ENCODE measurements around the gene GGN. TPM values are rescaled to one million over a fixed set of nuclear protein-coding genes. Genes with fewer than 3 reads are reported as not detected.
"Not testable (repeated sequence)": the region's sequence is repeated elsewhere in the genome, so short reads cannot be mapped to it uniquely, and the experiment has no call there.

Gene GGN
- total RNA-seq, 1 donor from 2014 or later = 0.86 TPM

DNA sequence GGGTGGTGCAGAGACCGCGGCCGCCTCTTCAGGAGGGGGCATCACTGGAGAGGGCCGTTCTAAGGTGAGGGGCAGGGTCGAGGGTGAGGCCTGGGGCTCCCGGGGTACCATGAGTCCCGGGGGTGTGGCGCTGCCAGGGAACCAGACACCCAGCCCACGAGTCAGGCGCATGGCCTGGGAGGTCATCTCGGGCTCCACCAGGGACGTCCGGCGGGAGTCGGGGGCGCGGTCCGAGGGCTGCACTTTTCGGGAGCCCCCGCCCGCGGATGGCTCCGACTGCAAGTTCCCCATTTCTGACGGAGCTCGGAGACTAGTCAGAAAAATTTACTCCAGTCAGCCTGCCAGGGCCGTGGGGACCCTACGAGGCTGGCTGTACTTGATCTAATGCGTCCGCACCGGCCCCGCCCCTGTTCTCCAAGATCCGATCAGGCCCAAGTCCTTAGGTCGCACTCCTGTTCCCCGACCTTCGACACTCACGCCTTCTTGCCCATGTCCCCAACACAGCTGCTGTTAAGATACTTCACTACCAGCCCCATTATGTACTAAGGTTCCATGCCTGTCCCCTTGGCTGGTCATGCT is 774 bp downstream of the GGN start:
- DNase-seq (ENCODE audit: low spot score) = no peak

DNA sequence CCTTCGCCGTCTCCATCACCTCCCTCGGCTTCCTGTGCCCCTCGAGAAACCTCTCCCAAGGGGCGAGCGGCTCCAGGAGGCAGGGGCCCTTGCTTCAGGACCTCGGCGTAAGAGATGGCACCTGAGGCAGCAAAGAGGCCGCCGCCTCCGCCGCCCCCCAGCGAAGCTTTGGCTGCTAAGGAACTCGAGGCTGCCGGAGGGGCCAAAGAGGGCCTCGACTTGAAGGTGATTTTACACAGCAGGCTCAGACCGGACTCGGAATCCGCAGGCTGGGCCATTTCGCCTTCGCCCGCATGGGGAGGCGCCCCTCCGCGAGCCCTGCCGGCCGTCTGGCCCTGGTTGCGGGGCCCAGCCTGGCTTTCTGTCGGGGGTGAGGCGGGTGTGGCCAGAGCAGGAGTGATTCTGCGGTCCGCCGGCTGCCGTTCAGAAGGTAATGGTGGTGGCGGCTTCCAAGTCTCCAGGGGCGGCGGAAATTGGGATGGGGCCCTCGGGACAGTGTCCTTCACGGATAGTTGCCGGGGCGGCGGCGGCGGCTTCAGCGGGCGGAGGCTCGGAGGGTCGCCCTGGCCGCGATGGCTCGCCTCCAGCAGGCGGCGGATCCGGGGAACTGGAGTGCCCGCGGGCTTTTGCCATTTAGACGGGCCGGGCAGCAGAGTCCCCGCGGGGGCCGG is 1.4 kb downstream of the GGN start:
- DNase-seq (ENCODE audit: low spot score) = no peak

DNA sequence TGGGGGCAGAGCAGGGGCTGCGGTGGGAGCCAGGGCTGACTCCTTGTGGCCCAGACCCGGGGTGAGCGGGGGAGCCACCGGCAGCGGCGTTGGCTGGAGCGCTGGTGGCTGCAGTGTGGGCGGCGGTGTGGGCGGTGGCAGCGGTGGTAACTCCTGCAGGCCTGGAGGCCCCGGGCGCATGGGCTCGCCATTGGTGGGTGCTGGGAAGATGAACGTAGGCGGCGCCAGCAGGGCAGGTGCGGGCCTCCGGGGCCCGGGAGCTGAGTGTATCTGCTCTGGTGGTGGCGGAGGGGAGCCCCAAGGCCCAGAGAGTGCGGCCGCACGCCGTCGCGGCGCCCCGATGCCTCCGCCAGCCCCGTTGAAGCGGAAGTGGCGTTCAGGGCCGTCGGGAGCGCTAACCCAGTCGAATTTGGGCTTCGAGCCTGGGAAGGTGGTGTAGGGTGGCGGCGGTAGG is 2.0 kb downstream of the GGN start:
- DNase-seq (ENCODE audit: low spot score) = no peak

DNA sequence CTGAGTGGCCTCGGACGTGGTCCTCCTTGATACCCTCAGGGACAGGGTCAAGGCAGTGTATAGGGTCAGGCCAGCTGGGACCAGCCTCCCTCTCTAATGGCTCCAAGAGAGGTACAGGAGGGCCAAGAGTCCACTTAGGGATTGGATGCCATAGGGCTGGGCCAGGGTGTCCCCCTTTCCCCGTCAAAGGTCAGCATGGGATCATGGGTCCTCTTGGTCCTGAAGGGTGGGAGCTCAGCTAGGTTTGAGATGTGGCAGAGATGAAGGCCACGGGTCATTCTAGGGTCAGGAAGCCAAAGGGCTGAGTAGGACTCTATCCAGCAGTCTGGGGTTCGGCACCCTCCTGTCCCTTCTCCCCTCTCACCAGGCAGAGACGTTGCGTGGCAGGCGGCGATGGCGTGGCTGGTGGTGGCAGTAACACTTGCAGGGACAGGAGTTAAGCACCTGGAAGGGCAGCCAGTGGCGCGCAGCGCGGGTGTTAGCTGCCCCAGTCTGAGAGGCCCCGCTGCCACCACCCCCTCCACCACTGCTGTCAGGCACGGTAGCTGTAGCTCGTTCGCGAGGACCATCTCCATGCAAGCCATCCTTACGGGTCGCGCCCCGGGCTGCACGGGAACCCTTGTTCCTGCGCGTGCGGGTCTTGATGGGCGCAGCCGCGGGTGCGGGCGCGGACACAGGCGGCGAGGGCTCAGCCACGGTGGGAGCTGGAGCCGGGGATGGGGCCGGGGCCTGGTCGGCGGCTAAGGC is 2.6 kb downstream of the GGN start:
- no peak for DNase-seq (ENCODE audit: low spot score)

DNA sequence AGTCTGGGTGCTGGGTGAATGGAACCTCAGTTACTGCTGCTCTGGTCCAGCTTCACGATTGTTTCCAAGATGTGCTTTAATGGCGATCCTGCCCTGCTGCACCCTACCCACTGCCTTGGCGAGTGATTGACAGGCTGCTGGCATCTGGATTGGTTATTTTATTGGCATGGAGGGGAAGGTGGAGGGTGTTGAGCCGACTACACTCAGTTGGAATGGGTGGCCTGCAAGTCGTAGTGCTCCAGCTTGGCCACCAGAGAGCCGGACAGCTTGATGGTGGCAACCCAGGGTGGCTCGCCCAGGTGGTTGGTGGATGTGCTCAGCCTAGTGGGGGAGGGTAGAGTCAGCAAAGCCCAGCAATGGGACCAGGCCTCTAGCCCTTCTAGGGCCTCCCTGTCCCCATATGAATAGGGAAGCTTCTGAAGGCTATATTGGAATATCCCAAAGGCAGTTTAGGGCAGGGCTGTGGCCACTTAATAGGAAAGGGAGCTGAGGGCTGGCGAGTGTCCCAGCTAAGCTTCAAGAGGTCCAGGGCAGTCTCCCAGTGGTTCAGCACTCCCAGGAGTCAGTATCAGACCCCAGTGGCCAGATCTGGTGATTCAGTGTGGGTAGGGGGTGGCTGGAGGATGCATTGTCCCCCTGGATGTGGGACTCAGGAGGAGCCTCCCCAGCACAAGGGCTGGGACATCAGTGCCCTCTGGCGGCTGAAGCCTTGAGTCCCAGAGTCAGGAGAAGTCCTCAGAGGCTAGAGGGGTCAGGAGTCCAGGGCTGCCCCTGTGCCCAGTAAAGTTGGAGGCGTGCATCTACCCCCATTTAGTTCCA is 3.4 kb downstream of the GGN start:
- no peak for DNase-seq (ENCODE audit: low spot score)

DNA sequence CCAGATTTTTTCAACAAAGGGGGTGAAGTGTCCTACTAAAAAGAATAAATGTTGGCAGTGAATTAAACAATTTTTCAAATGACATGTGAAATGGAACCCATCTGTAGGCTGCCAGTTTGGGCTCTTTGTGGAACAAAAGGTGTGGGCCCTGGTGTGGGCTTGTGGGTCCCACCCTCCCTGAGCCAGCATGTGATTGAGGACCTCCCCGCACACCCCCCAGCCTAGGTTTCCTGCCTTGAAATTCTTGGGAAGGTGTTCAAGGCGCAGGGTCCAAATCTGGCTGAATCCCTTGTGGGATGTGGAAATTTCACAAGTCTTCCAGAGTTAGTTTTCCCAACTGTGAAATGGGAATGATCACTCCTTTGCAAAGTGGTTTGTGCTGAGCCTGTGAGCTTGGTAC is 4.1 kb downstream of the GGN start:
- no peak for DNase-seq (ENCODE audit: low spot score)

DNA sequence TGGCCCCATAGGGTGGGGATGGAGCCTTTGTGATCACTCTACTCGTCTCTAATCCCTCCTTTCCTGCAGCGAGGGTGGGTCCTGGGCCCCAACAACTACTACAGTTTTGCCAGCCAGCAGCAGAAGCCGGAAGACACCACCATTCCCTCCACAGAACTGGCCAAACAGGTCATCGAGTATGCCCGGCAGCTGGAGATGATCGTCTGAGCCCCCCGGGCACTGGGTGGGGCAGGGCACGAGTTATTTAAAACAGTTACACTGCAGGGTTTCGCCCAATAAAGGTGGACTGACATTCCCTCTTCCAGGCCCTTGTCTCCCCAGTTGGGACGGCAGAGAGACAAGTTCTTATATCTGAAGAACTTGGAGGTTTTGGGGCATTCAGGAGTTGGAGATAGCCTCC is 4.7 kb downstream of the GGN start:
- no peak for DNase-seq (ENCODE audit: low spot score)

DNA sequence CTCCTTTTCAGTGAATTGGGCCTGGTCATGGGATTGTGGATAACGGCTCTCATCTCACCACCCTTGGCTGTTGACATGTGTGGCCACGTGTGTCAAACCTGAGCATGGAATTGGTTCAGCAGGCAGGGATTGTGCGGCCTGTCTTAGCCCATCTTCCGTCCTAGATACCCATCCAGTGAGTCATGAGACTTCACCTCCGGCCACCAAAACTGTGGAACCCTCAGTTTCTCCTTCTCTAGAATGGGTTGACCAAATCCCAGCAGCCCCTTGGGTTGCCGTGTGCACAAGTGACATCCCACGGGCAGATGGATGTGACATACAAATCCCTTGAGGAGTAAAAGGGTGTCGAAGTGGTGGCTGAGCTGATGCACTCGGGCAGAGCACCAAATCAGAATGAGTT is 6.7 kb downstream of the GGN start:
- no peak for DNase-seq (ENCODE audit: low spot score)

DNA sequence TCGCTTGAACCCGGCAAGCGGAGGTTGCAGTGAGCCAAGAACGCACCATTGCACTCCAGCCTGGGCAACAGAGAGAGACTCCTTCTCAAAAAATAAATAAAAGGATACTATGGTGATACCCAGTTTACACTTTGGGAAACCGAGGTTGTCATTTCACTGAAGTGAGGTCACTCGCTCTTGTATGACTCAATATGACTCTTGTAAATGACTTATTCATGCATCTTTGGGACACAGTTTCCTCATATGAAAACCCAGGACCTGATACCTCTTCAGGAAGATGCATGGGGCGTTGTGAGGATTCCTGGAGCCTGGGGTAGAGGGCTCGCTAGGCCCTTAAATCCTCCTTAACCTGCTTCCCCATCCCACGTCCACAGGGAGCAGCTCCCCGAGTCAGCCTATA is 9.0 kb downstream of the GGN start:
- no peak for DNase-seq (ENCODE audit: low spot score)

DNA sequence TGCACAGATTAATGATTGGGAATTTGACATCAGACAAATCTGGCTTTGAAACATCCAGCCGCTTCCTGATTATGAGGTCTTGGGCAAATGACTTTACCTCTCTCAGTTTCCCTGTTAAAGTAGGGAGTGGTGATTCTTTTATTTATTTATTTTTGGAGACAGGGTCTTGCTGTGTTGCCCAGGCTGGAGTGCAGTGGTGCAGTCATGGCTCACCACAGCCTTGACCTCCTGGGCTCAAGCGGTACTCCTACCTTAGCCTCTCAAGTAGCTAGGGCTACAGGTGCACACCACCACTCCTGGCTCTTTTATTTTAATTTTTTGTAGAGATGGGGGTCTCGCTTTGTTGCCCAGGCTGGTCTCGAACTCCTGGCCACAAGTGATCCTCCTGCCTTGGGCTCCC is 10.8 kb downstream of the GGN start:
- DNase-seq (ENCODE audit: low spot score) = no peak

DNA sequence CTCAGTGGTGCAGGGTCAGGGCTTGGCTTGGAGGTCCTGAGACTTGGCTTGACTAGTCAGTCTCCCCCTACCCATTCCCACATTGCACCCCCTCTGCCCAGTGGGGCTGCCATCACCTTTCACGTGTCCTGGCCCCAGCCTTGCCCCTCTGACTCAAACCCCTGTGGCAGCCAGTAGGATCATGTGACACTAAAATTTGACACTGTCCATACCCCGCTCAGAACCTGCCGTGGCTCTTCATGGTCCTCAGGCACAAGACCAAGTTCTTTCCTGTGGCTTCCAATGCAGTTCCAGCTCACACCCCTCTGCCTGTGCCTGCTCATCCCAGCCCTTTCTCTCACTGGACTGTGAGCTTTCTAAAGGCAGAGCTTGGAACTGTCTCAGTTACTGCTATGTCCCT is 11.3 kb downstream of the GGN start:
- no peak for DNase-seq (ENCODE audit: low spot score)

DNA sequence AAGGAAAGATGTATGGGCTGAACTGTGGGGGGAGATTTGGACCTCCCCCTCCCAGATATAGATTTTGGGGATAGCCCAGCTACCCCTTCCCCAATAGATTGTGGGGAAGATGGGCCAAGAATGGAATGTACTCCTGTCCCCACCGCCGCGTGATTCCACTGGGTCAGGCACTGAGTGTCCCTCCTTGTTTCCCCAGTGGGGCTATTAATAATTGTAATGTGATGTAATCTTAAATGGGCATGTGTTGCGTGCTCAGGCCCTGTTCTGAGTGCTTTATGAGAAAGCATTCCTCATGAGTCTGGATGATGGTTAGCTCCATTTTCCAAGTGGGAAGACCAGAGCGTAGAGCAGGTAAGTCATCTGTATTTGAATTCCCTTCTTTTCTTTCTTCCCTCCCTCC is 12.1 kb downstream of the GGN start:
- DNase-seq (ENCODE audit: low spot score) = no peak

DNA sequence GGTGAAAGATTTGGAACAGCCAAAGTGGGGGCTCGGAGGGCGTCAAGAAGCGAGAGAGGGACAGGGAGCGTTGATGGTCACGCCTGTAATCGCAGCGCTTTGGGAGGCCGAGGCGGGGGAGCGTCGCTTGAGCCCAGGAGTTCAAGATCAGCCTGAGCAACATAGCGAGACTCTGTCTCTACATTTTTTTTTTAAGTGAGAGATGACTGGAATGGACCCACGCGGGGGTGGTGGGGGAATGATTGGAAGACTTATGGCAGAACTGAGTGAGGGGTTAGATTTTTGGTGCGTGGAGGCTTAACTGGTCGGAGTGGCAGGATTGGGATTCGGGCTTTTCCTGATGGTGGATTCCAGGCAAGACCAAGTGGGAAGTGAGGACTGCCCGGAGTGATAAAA is 12.7 kb downstream of the GGN start:
- DNase-seq (ENCODE audit: low spot score) = no peak

DNA sequence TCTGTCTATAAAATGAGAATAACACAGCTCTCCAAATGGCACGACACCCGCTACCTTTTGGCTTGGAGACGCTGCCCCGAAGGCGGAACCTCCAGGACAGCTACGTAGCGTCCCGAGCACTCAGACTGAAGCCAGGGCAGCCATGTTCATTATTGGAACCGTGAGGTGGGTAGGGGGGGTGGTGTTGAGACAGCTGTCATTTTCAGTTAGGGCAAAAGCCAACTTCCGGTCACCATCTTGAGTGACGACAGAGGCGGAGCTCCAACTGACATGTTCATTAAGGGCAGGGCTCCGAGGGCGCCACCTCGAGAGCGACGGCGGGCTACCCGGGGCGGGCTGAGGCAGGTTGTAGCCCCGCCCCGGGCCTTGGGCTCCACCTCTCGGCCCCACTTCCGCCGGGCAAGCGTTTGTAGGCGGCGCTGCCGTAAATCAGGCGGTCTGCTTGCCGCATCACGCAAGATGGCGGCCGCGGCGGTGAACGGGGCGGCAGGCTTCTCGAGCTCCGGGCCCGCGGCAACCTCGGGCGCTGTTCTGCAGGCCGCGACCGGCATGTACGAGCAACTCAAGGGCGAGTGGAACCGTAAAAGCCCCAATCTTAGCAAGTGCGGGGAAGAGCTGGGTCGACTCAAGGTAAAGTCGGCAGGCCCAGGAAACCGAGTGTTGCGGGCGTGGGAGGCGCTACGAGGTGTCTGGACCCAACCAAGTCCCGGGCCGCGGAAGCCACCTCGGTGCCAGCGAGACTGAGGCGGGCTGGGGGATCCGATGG is 13.3 kb downstream of the GGN start, which contains the start of gene PSMD8:
TSS of gene PSMD8 (plus strand) at position 240 of the 766 bp plus-strand sequence. CDS start at position 271, 31 bp downstream.
- peak; percentile 99 for DNase-seq (ENCODE audit: low spot score)

DNA sequence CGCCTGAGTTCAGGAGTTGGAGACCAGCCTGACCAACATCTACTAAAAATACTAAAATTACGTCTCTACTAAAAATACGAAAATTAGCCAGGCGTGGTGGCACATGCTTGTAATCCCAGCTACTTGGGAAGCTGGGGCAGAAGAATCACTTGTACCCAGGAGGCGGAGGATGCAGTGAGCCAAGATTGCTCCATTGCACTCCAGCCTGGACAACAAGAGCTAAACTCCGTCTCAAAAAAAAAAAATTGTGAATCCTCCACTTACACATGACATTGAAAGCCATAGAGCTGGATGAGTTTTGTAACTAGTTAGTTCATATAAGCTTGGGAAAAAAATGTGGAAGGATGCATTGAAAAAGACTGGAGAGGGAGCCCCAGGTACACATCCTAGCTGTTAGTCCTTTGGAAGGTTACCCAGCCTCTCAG is 13.9 kb downstream of the GGN start:
- DNase-seq (ENCODE audit: low spot score) = no peak

DNA sequence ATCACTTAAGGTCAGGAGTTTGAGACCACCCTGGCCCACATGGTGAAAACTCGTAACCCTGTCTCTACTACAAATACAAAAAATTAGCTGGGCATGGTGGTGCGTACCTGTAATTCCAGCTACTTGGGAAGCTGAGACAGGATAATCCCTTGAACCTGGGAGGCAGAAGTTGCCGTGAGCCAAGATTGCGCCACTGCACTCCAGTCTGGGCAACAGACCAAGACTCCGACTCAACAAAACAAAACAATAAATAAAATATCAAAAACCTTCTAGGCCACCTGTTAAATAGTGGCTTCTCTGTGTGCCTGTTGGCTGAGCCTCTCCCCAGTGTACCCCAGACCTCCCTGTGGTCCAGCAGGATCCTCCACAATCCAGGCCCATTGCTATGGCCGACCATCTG is 16.8 kb downstream of the GGN start:
- no peak for DNase-seq (ENCODE audit: low spot score)

DNA sequence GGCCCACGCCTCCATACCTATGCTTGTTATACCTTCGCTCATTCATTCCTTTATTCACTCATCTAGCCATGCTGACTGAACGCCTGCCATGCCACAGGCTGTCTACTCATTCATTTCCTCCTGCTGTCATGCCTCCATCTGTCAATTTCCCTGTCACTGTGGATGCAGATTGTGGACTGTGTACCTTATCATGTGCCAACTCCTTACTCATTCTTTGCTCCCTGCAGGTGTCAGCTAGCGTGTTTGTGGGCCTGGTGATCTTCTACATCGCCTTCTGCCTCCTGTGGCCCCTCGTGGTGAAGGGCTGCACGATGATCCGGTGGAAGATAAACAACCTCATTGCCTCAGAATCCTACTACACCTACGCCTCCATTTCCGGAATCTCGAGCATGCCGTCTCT is 17.5 kb downstream of the GGN start:
- DNase-seq (ENCODE audit: low spot score) = no peak

DNA sequence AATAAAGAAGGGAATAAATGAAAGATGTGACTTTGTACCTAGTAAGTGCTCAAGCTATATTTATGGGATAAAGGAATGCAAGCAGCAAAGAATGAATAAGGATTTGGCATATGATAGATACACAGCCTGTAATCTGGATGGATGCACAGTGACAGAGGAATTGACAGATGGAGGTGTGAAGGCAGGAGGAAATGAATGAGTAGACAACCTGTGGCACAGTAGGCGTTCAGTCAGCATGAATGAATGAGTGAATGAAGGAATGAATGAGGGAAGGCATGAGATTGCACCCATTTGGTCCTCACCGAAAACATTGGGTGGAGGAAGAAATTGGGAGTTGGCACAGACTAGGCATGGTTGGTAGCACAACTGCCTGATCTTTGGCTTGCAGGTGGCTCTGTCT is 18.2 kb downstream of the GGN start:
- no peak for DNase-seq (ENCODE audit: low spot score)

DNA sequence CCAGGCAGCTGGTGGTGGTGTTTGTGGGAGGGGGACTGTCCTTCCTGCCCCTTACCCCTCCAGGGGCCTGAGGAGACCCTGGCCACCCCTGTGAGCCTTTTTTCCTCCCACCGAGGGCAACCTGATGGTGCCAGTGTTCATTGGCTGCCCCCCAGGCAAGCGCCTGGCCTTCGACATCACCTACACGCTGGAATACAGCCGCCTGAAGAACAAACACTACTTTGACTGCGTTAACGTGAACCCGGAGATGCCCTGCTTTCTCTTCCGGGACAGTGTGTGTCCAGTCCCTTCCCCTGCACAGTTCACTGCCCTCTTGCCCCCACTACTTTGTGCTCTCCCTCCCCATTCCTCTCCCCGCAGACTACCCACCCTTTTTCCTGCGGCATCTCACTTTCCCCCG is 20.8 kb downstream of the GGN start:
- DNase-seq (ENCODE audit: low spot score) = no peak

DNA sequence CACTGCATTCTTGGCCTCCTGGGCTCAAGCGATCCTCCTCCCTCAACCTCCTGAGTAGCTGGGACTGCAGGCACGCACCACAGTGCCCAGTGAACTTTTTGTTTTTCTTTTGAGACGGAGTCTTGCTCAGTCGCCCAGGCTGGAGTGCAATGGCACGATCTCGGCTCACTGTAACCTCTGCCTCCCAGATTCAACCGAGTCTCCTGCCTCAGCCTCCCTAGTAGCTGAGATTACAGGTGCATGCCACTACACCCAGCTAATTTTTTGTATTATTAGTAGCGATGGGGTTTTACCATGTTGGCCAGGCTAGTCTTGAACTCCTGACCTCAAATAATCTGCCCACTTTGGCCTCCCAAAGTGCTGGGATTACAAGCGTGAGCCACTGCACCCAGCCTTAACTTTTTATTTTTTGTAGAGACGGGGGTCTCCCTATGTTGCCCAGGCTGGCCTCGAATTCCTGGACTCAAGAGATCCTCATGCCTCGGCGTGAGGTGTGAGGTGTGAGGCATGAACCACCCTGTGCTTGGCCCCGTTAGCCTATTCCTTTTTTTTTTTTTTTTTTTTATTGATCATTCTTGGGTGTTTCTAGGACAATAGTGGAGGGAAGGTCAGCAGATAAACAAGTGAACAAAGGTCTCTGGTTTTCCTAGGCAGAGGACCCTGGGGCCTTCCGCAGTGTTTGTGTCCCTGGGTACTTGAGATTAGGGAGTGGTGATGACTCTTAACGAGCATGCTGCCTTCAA is 24.7 kb downstream of the GGN start:
- DNase-seq (ENCODE audit: low spot score) = not testable (repeated sequence)
